NCI-H2081 (cell line): ENCODE data around the gene AARS2.
"Not testable (repeated sequence)": the region's sequence is repeated elsewhere in the genome, so short reads cannot be mapped to it uniquely, and the experiment has no call there.

Source experiments
- DNase-seq, 2 experiments: peaks; one replicate each; lab custom pipeline; 2025; lab: John Stamatoyannopoulos, UW

The AARS2 gene

GRCh38 chr6:44329858-44330257, 16.7 kb upstream of the AARS2 start:
- no peak for DNase-seq

GRCh38 chr6:44328203-44328602, 15.1 kb upstream of the AARS2 start:
- not testable (repeated sequence) for DNase-seq

GRCh38 chr6:44327760-44328159, 14.6 kb upstream of the AARS2 start:
- no peak for DNase-seq

GRCh38 chr6:44327096-44327495, 13.9 kb upstream of the AARS2 start:
- DNase-seq, result no peak

GRCh38 chr6:44321210-44321609, 8.1 kb upstream of the AARS2 start:
- no peak for DNase-seq

- DNase-seq, result not testable (repeated sequence)
These were observed 4.0 kb upstream of the AARS2 start for GRCh38 chr6:44317136-44317631.

GRCh38 chr6:44316481-44316880, 3.3 kb upstream of the AARS2 start:
- no peak for DNase-seq

- no peak for DNase-seq
These were observed 2.8 kb upstream of the AARS2 start for GRCh38 chr6:44315951-44316350.

- no peak for DNase-seq
These were observed 2.4 kb upstream of the AARS2 start for GRCh38 chr6:44315516-44315915.

- DNase-seq, result not testable (repeated sequence)
These were observed 1.5 kb upstream of the AARS2 start for GRCh38 chr6:44314657-44315056.

- no peak for DNase-seq
These were observed 1.4 kb downstream of the AARS2 start for GRCh38 chr6:44311767-44312166.

- DNase-seq, result no peak
These were observed 1.8 kb downstream of the AARS2 start for GRCh38 chr6:44311304-44311703.

- no peak for DNase-seq
These were observed 2.9 kb downstream of the AARS2 start for GRCh38 chr6:44310241-44310640.

- DNase-seq, result no peak
These were observed 3.5 kb downstream of the AARS2 start for GRCh38 chr6:44309631-44310030.

- no peak for DNase-seq
These were observed 4.1 kb downstream of the AARS2 start for GRCh38 chr6:44309092-44309491.

- no peak for DNase-seq
These were observed 5.9 kb downstream of the AARS2 start for GRCh38 chr6:44307217-44307616.

GRCh38 chr6:44306710-44307109, 6.4 kb downstream of the AARS2 start:
- DNase-seq, result no peak

GRCh38 chr6:44305200-44305725, 7.9 kb downstream of the AARS2 start:
- DNase-seq, result no peak

GRCh38 chr6:44304282-44305199, 8.6 kb downstream of the AARS2 start:
- DNase-seq, result peak in 1 of 2 experiments; percentile 23

- no peak for DNase-seq
These were observed 9.3 kb downstream of the AARS2 start for GRCh38 chr6:44303842-44304241.

GRCh38 chr6:44302856-44303255, 10.3 kb downstream of the AARS2 start:
- no peak for DNase-seq

GRCh38 chr6:44301782-44302564, 11.2 kb downstream of the AARS2 start:
- no peak for DNase-seq

- no peak for DNase-seq
These were observed 12.0 kb downstream of the AARS2 start for GRCh38 chr6:44301106-44301505.
